ENCODE measurements around the gene TH. TPM values are rescaled to one million over a fixed set of nuclear protein-coding genes. Genes with fewer than 3 reads are reported as not detected.

The TH gene
- total and polyA plus RNA-seq, 2 of the 4 experiments (the other 2 are of a cell fraction): 0.10 TPM; not detected in 1

DNA sequence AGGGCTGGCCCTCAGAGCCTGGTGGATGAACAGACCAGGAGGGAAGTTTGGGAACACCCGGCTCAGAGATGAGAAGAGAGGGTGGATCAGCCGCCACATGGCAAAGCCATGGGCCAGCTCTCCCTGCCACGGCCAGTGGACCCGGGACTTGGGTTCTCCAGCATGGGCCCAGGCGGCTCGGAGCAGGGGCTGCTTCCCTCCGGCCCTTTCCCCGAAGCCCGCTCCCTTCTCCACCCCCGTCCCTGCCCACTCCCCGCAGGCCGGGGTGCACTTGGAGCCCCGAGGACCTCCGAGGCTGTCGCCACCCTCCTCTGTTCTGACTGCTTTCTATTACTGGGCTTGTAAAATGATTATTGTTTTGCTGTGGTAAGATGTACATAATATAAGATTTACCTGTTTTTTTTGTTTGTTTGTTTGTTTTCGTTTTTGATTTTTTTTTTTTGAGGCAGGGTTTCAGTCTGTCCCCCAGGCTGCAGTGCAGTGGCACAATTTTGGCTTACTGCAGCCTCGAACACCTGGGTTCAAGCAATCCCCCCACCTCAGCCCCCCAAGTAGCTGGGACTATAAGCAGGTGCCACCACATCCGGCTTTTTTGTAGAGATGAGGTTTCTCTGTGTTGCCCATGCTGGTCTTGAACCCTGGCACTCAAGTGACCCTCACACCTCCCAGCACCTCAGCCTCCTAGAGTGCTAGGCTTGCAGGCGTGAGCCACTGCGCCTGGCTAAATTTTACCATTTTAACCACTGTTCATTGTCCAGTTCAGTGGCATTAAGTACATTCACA lies 11.3 kb upstream of the TH start:
- Histone ChIP-seq H2AK5ac (ENCODE audit: low read depth, low read length) (no peak overlapping the region), H3K4ac (ENCODE audit: low read depth, low read length) (no peak overlapping the region), H2AK9ac (replicated peaks; ENCODE audit: low read depth, low read length, poor library complexity) (no peak overlapping the region), H3K23ac (ENCODE audit: low read depth, low read length) (no peak overlapping the region), H3K56ac (ENCODE audit: extremely low read depth, insufficient read depth, low read length) (no peak overlapping the region), H3K9ac (ENCODE audit: low read depth, low read length) (no peak overlapping the region), H3K9me3 (ENCODE audit: control insufficient read depth, insufficient read depth, low read length) (no peaks in the 10 kb centered on the region), H2BK120ac (ENCODE audit: low read depth, low read length) (no peak overlapping the region), H3K18ac (ENCODE audit: low read depth, low read length) (no peak overlapping the region), H3K9me1 (ENCODE audit: insufficient read depth, low read length) (peaks cover 7% of the 10 kb centered on the region), H3K36me3 (ENCODE audit: control insufficient read depth, insufficient read depth, low read length) (no peaks in the 10 kb centered on the region), H3K27ac (ENCODE audit: insufficient read depth, low read length) (no peak overlapping the region), H4K8ac (ENCODE audit: low read depth in 2 of 2, low read length in 2 of 2) (no peak overlapping the region), H2BK5ac (ENCODE audit: low read depth, low read length, poor library complexity, severe bottlenecking) (no peak overlapping the region), H4K5ac (ENCODE audit: low read depth, low read length) (no peak overlapping the region), H3K27me3 (ENCODE audit: control insufficient read depth, insufficient read depth, low read length) (peaks cover 20% of the 10 kb centered on the region), H2AFZ (replicated peaks; ENCODE audit: low read length, poor library complexity) (no peak overlapping the region), H2BK15ac (ENCODE audit: low read depth, low read length) (no peak overlapping the region), H2BK20ac (ENCODE audit: low read depth, low read length) (no peak overlapping the region), H4K20me1 (ENCODE audit: insufficient read depth, low read length) (0 out of 2 replicates have a peak, but pooled peaks cover 8% of the 10 kb centered on the region), H3K4me2 (ENCODE audit: low read depth, low read length) (no peak overlapping the region), H3K14ac (replicated peaks; ENCODE audit: low read depth, low read length) (no peak overlapping the region), H3K4me1 (ENCODE audit: control insufficient read depth, insufficient read depth, low read length) (no peaks in the 10 kb centered on the region), H3K79me1 (ENCODE audit: low read depth in 1 of 2, low read length in 2 of 2) (no peaks in the 10 kb centered on the region), H4K91ac (ENCODE audit: insufficient read depth, low read depth, low read length) (no peak overlapping the region), H3K4me3 (ENCODE audit: insufficient read depth, low read depth, low read length) (no peak overlapping the region)
- ATAC-seq (ENCODE audit: low read depth) (no peak), DNase-seq (no peak)
- CTCF ChIA-PET: no interaction called here
- 71% methylated on average over 2 of the region's 20 CpGs; no CpG with 5 or more reads in 1 of the 2 experiments for WGBS, 2 experiments (ENCODE audit: extremely low coverage in 2 of 2, insufficient read length in 1 of 2)
- intact Hi-C loops (cut with micrococcal nuclease) (no loop called here), in situ Hi-C loops (cut with MboI; ENCODE audit: low sequenced_read_pairs) (loop anchor here (25.0 kb wide), 1 partner anchor 704 kb away; the partner anchor contains the start of gene CDKN1C), dilution Hi-C loops (cut with HindIII; ENCODE audit: low sequenced_read_pairs, unreplicated experiment) (no loop called here)
- POLR2A ChIA-PET (ENCODE audit: unreplicated experiment): no interaction called here
- no TSS peak for BruUV-seq (replicated peaks)
- TF ChIP-seq RFX5 (IDR thresholded peaks at IDR 0.05; ENCODE audit: low read depth, low read length) (no peak), CEBPB (IDR thresholded peaks at IDR 0.05; ENCODE audit: low read depth, low read length) (no peak), MXI1 (IDR thresholded peaks at IDR 0.05; ENCODE audit: borderline replicate concordance, low read depth, low read length) (no peak), BHLHE40 (IDR thresholded peaks at IDR 0.05; ENCODE audit: low read depth, low read length) (no peak), RAD21 (IDR thresholded peaks at IDR 0.05; ENCODE audit: low read length) (no peak), FOS (IDR thresholded peaks at IDR 0.05; ENCODE audit: low read depth, low read length) (no peak), POLR2A (IDR thresholded peaks at IDR 0.05; ENCODE audit: low read depth, low read length) (no peak), RCOR1 (IDR thresholded peaks at IDR 0.05; ENCODE audit: insufficient replicate concordance, low read length) (no peak), SMC3 (IDR thresholded peaks at IDR 0.05; ENCODE audit: low read depth, low read length) (no peak), MAFK (IDR thresholded peaks at IDR 0.05; ENCODE audit: low read depth, low read length) (no peak), NFE2L2 (IDR thresholded peaks at IDR 0.05; ENCODE audit: low read depth, low read length) (no peak), MAZ (IDR thresholded peaks at IDR 0.05; ENCODE audit: borderline replicate concordance, low read depth, low read length) (no peak), CHD1 (IDR thresholded peaks at IDR 0.05; ENCODE audit: low read depth, low read length) (no peak)
- TF ChIP-seq, protein P1, sequence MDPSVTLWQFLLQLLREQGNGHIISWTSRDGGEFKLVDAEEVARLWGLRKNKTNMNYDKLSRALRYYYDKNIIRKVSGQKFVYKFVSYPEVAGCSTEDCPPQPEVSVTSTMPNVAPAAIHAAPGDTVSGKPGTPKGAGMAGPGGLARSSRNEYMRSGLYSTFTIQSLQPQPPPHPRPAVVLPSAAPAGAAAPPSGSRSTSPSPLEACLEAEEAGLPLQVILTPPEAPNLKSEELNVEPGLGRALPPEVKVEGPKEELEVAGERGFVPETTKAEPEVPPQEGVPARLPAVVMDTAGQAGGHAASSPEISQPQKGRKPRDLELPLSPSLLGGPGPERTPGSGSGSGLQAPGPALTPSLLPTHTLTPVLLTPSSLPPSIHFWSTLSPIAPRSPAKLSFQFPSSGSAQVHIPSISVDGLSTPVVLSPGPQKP (IDR thresholded peaks at IDR 0.05; ENCODE audit: borderline replicate concordance, low read depth, low read length): no peak
- TF ChIP-seq, protein P2, sequence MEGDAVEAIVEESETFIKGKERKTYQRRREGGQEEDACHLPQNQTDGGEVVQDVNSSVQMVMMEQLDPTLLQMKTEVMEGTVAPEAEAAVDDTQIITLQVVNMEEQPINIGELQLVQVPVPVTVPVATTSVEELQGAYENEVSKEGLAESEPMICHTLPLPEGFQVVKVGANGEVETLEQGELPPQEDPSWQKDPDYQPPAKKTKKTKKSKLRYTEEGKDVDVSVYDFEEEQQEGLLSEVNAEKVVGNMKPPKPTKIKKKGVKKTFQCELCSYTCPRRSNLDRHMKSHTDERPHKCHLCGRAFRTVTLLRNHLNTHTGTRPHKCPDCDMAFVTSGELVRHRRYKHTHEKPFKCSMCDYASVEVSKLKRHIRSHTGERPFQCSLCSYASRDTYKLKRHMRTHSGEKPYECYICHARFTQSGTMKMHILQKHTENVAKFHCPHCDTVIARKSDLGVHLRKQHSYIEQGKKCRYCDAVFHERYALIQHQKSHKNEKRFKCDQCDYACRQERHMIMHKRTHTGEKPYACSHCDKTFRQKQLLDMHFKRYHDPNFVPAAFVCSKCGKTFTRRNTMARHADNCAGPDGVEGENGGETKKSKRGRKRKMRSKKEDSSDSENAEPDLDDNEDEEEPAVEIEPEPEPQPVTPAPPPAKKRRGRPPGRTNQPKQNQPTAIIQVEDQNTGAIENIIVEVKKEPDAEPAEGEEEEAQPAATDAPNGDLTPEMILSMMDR (conservative IDR thresholded peaks at IDR 0.05; ENCODE audit: low read depth, low read length): no peak
